Bronchial epithelial cell (primary cell): ENCODE results near the gene WDR91. TPM values are rescaled to one million over a fixed set of nuclear protein-coding genes. Genes with fewer than 3 reads are reported as not detected.

Experiments
- total RNA-seq: library from RNA; depleted of rRNA; stranded (reverse); fragments of >200 nt; gene quantifications from 2 replicates; pipeline ENCODE4 v1.2.1, GENCODE V29; 2014

WDR91 gene
- total RNA-seq, 1 donor from 2014 or later = 4.7 TPM

Other genes starting within 250 kb of the WDR91 start
- 1.8 and 2.7 TPM in 2 replicates for gene AGBL3, start 225.0 kb downstream of the WDR91 start, total RNA-seq
- gene TMEM140, start 63.5 kb downstream of the WDR91 start, total RNA-seq = 0.51 and 0.53 TPM in 2 replicates
- 51.9 and 68.0 TPM in 2 replicates for gene CYREN, start 40.8 kb downstream of the WDR91 start, total RNA-seq
- not detected in 2 replicates for gene STRA8, start 22.3 kb upstream of the WDR91 start, total RNA-seq